Measurements from ENCODE around the gene SLC25A20. TPM values are rescaled to one million over a fixed set of nuclear protein-coding genes. Genes with fewer than 3 reads are reported as not detected.

Gene SLC25A20
- total RNA-seq, 1 experiment from 2014 or later, result 12.2 TPM

- ATAC-seq, result no peak
Measured at GRCh38 chr3:48856469-48856868, 42.2 kb downstream of the SLC25A20 start.

GRCh38 chr3:48855681-48856447 is 42.8 kb downstream of the SLC25A20 start:
- intact Hi-C loops (cut with micrococcal nuclease; ENCODE audit: unreplicated experiment) (no loop called here), in situ Hi-C loops (cut with HindIII; ENCODE audit: low pct_unique_long_range_greater_than_20kb, low sequenced_read_pairs) (no loop called here)
- no peak overlapping the region for H3K4me3 ChIP-seq (ENCODE audit: low read depth in 2 of 2, low read length in 2 of 2)
- no peak for ATAC-seq
- CTCF ChIA-PET, result interaction anchor here (0.6 kb wide), 1 partner anchor 8 kb away, joined by 5 read pairs; the partner anchor contains the start of gene PRKAR2A
- no peak for DNase-seq (ENCODE audit: low read depth, low spot score)
- no peaks in the 10 kb centered on the region for H3K27me3 ChIP-seq (ENCODE audit: control insufficient read depth, insufficient read depth, low read length)
- H3K36me3 ChIP-seq (ENCODE audit: control insufficient read depth, insufficient read depth, low read length), result no peaks in the 10 kb centered on the region
- POLR2A ChIA-PET, result interaction anchor here (0.5 kb wide), 1 partner anchor 10 kb away, joined by 3 read pairs; no protein-coding TSS in a partner anchor
- no TSS peak for BruUV-seq (replicated peaks)
- no peaks in the 10 kb centered on the region for H3K4me1 ChIP-seq (ENCODE audit: control insufficient read depth, insufficient read depth, low read length)
- TF ChIP-seq TCF7L2 (IDR thresholded peaks at IDR 0.05; ENCODE audit: low read depth, low read length), result no peak
- TF ChIP-seq POLR2AphosphoS5 (IDR thresholded peaks at IDR 0.05; ENCODE audit: low read depth, low read length), result no peak
- TF ChIP-seq, protein P1, sequence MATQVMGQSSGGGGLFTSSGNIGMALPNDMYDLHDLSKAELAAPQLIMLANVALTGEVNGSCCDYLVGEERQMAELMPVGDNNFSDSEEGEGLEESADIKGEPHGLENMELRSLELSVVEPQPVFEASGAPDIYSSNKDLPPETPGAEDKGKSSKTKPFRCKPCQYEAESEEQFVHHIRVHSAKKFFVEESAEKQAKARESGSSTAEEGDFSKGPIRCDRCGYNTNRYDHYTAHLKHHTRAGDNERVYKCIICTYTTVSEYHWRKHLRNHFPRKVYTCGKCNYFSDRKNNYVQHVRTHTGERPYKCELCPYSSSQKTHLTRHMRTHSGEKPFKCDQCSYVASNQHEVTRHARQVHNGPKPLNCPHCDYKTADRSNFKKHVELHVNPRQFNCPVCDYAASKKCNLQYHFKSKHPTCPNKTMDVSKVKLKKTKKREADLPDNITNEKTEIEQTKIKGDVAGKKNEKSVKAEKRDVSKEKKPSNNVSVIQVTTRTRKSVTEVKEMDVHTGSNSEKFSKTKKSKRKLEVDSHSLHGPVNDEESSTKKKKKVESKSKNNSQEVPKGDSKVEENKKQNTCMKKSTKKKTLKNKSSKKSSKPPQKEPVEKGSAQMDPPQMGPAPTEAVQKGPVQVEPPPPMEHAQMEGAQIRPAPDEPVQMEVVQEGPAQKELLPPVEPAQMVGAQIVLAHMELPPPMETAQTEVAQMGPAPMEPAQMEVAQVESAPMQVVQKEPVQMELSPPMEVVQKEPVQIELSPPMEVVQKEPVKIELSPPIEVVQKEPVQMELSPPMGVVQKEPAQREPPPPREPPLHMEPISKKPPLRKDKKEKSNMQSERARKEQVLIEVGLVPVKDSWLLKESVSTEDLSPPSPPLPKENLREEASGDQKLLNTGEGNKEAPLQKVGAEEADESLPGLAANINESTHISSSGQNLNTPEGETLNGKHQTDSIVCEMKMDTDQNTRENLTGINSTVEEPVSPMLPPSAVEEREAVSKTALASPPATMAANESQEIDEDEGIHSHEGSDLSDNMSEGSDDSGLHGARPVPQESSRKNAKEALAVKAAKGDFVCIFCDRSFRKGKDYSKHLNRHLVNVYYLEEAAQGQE (IDR thresholded peaks at IDR 0.05; ENCODE audit: insufficient read depth in 1 of 2, low read depth in 2 of 2, low read length in 1 of 2), result no peak
- no peak for TF ChIP-seq SIN3A (IDR thresholded peaks at IDR 0.05; ENCODE audit: borderline replicate concordance, insufficient read depth, low read depth, low read length)
- TF ChIP-seq, protein P2, sequence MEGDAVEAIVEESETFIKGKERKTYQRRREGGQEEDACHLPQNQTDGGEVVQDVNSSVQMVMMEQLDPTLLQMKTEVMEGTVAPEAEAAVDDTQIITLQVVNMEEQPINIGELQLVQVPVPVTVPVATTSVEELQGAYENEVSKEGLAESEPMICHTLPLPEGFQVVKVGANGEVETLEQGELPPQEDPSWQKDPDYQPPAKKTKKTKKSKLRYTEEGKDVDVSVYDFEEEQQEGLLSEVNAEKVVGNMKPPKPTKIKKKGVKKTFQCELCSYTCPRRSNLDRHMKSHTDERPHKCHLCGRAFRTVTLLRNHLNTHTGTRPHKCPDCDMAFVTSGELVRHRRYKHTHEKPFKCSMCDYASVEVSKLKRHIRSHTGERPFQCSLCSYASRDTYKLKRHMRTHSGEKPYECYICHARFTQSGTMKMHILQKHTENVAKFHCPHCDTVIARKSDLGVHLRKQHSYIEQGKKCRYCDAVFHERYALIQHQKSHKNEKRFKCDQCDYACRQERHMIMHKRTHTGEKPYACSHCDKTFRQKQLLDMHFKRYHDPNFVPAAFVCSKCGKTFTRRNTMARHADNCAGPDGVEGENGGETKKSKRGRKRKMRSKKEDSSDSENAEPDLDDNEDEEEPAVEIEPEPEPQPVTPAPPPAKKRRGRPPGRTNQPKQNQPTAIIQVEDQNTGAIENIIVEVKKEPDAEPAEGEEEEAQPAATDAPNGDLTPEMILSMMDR (IDR thresholded peaks at IDR 0.05), result no peak
- H3K9me3 ChIP-seq (ENCODE audit: control insufficient read depth, insufficient read depth, low read depth, low read length), result no peaks in the 10 kb centered on the region
- no peak overlapping the region for H3K27ac ChIP-seq (ENCODE audit: low read length)

More at GRCh38 chr3:48856469-48856868, 42.2 kb downstream of the SLC25A20 start:
- H3K4me3 ChIP-seq (ENCODE audit: low read depth in 2 of 2, low read length in 2 of 2), result no peak overlapping the region
- H3K9me3 ChIP-seq (ENCODE audit: control insufficient read depth, insufficient read depth, low read depth, low read length), result no peaks in the 10 kb centered on the region
- BruUV-seq (replicated peaks), result no TSS peak
- H3K36me3 ChIP-seq (ENCODE audit: control insufficient read depth, insufficient read depth, low read length), result no peaks in the 10 kb centered on the region
- H3K27me3 ChIP-seq (ENCODE audit: control insufficient read depth, insufficient read depth, low read length), result no peaks in the 10 kb centered on the region
- H3K4me1 ChIP-seq (ENCODE audit: control insufficient read depth, insufficient read depth, low read length), result no peaks in the 10 kb centered on the region
- intact Hi-C loops (cut with micrococcal nuclease; ENCODE audit: unreplicated experiment), result no loop called here
- POLR2A ChIA-PET, result no interaction called here
- DNase-seq (ENCODE audit: low read depth, low spot score), result no peak
- CTCF ChIA-PET, result no interaction called here
- in situ Hi-C loops (cut with HindIII; ENCODE audit: low pct_unique_long_range_greater_than_20kb, low sequenced_read_pairs), result no loop called here
- TF ChIP-seq TCF7L2 (IDR thresholded peaks at IDR 0.05; ENCODE audit: low read depth, low read length) (no peak), SIN3A (IDR thresholded peaks at IDR 0.05; ENCODE audit: borderline replicate concordance, insufficient read depth, low read depth, low read length) (no peak), POLR2AphosphoS5 (IDR thresholded peaks at IDR 0.05; ENCODE audit: low read depth, low read length) (no peak)
- TF ChIP-seq, protein P2 (IDR thresholded peaks at IDR 0.05), result no peak
- TF ChIP-seq, protein P1 (IDR thresholded peaks at IDR 0.05; ENCODE audit: insufficient read depth in 1 of 2, low read depth in 2 of 2, low read length in 1 of 2), result no peak
- H3K27ac ChIP-seq (ENCODE audit: low read length), result no peak overlapping the region

Measured in Panc1 (cell line).